Right kidney (tissue), 9 donors: ENCODE measurements around the gene BRINP1.
A peak's percentile ranks its signal among the peaks of the same experiment; 100 is the strongest.

Source experiments
- DNase-seq: peaks from one replicate; pipeline ENCODE4 v3.0.0-alpha.2; 2016
- long read RNA-seq, 8 donors: transcript quantifications; one replicate each; lab custom pipeline, GENCODE V29; 2026

The BRINP1 gene
- long read RNA-seq, donor 1, partial matches to known transcripts, result 0 of 1 reads
- long read RNA-seq, donor 1, other reads (novel, unspliced or antisense), result 0 of 1 reads
- long read RNA-seq, donor 2, partial matches to known transcripts, result 0 of 1 reads
- long read RNA-seq, donor 2, other reads (novel, unspliced or antisense), result 0 of 1 reads
- long read RNA-seq, donor 3, partial matches to known transcripts, result 0 of 1 reads
- long read RNA-seq, donor 3, other reads (novel, unspliced or antisense), result 0 of 1 reads
- long read RNA-seq, donor 4, partial matches to known transcripts, result 0 of 1 reads
- long read RNA-seq, donor 4, other reads (novel, unspliced or antisense), result 0 of 1 reads
- long read RNA-seq, donor 5, partial matches to known transcripts, result 0 of 2 reads
- long read RNA-seq, donor 5, other reads (novel, unspliced or antisense), result 0 of 2 reads
- long read RNA-seq, donor 6, partial matches to known transcripts, result 0 of 4 reads
- long read RNA-seq, donor 6, other reads (novel, unspliced or antisense), result 0 of 4 reads
- long read RNA-seq, donor 7, partial matches to known transcripts, result 0 of 2 reads
- long read RNA-seq, donor 7, other reads (novel, unspliced or antisense), result 0 of 2 reads
- long read RNA-seq, donor 8, partial matches to known transcripts, result 0 of 2 reads
- long read RNA-seq, donor 8, other reads (novel, unspliced or antisense), result 0 of 2 reads

GRCh38 chr9:119368681-119369581, at the start of gene BRINP1:
Gene BRINP1, minus strand, starts transcription at chr9:119369435. Its CDS starts 56,080 bp downstream, at chr9:119313355.
- DNase-seq, result peak; percentile 78

- DNase-seq, result no peak
Observed at GRCh38 chr9:119418721-119419120, 49.5 kb upstream of the BRINP1 start.

GRCh38 chr9:119416793-119417192, 47.6 kb upstream of the BRINP1 start:
- DNase-seq, result no peak

GRCh38 chr9:119412399-119412798, 43.2 kb upstream of the BRINP1 start:
- DNase-seq, result peak; percentile 2

GRCh38 chr9:119409552-119409951, 40.3 kb upstream of the BRINP1 start:
- DNase-seq, result no peak

GRCh38 chr9:119400606-119401005, 31.4 kb upstream of the BRINP1 start:
- DNase-seq, result no peak

GRCh38 chr9:119398350-119398749, 29.1 kb upstream of the BRINP1 start:
- no peak for DNase-seq

- DNase-seq, result no peak
Observed at GRCh38 chr9:119391878-119392277, 22.6 kb upstream of the BRINP1 start.

GRCh38 chr9:119375892-119376291, 6.7 kb upstream of the BRINP1 start:
- no peak for DNase-seq

- no peak for DNase-seq
Observed at GRCh38 chr9:119372951-119373350, 3.7 kb upstream of the BRINP1 start.

- DNase-seq, result peak; percentile 45
Observed at GRCh38 chr9:119370816-119371215, 1.6 kb upstream of the BRINP1 start.

- no peak for DNase-seq
Observed at GRCh38 chr9:119369680-119370366, 588 bp upstream of the BRINP1 start.

GRCh38 chr9:119368179-119368578, 1.1 kb downstream of the BRINP1 start:
- no peak for DNase-seq

GRCh38 chr9:119367683-119368075, 1.6 kb downstream of the BRINP1 start:
- DNase-seq, result no peak

GRCh38 chr9:119366909-119367682, 2.1 kb downstream of the BRINP1 start:
- no peak for DNase-seq

- no peak for DNase-seq
Observed at GRCh38 chr9:119365291-119366027, 3.8 kb downstream of the BRINP1 start.

GRCh38 chr9:119360237-119360636, 9.0 kb downstream of the BRINP1 start:
- DNase-seq, result no peak

GRCh38 chr9:119357336-119358096, 11.7 kb downstream of the BRINP1 start:
- DNase-seq, result no peak

- DNase-seq, result peak; percentile 52
Observed at GRCh38 chr9:119349351-119349825, 19.8 kb downstream of the BRINP1 start.
